WERI-Rb-1 (cell line): Measurements from ENCODE around the gene MYO10.

Experiments
- DNase-seq: peaks from one replicate; pipeline ENCODE4 v3.0.0-alpha.2; 2020
- H3K27ac ChIP-seq: fragments of 250-450 bp; sonication (Bioruptor Pico); 2 replicates; pipeline ENCODE4 v1.5.1; 2020; ENCODE audit warnings: mild to moderate bottlenecking, moderate library complexity
- H3K27me3 ChIP-seq: fragments of 250-450 bp; sonication (Bioruptor Pico); 2 replicates; pipeline ENCODE4 v1.5.1; 2021; ENCODE audit warnings: mild to moderate bottlenecking, low read depth, moderate library complexity; ENCODE audit not compliant: insufficient read depth, severe bottlenecking
- H3K36me3 ChIP-seq: fragments of 250-450 bp; sonication (Bioruptor Pico); 2 replicates; pipeline ENCODE4 v1.5.1; 2020; ENCODE audit warnings: mild to moderate bottlenecking, moderate library complexity
- H3K4me3 ChIP-seq: 2 replicates; pipeline ENCODE4 v1.5.1; 2011; ENCODE audit warnings: low read depth, mild to moderate bottlenecking, control low read depth, low read length
- H3K9me3 ChIP-seq: fragments of 250-450 bp; sonication (Bioruptor Pico); 2 replicates; pipeline ENCODE4 v1.5.1; 2021; ENCODE audit warnings: mild to moderate bottlenecking, moderate library complexity; ENCODE audit not compliant: severe bottlenecking
- TF ChIP-seq, protein P1 (sequence below): IDR thresholded peaks from 2 replicates; pipeline ENCODE4 v1.5.1; 2011; ENCODE audit warnings: low read depth, mild to moderate bottlenecking, control low read depth, inconsistent platforms, low read length

The MYO10 gene

DNA sequence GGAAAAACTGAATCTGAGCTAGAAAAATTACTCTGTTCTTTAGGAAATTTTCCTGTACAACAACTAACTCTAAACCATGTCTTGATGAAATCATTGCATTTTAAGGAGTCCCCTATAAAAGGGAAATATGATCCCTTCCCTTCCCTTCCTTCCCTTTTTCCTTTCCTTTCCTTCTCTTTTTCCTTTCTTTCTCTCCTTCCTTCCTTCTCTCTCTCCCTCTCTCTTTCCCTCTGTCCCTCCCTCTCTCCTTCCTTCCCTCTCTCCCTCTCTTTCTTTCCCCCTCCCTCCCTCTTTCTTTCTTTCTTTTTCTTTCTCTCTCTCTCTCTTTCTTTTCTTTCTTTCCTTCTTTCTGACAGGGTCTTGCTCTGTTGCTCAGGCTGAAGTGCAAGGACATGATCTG, 42.2 kb upstream of the MYO10 start:
- Histone ChIP-seq H3K9me3 (no peaks in the 10 kb centered on the region), H3K4me3 (no peak overlapping the region), H3K36me3 (no peaks in the 10 kb centered on the region), H3K27ac (no peak overlapping the region), H3K27me3 (no peaks in the 10 kb centered on the region)
- TF ChIP-seq, protein P1, sequence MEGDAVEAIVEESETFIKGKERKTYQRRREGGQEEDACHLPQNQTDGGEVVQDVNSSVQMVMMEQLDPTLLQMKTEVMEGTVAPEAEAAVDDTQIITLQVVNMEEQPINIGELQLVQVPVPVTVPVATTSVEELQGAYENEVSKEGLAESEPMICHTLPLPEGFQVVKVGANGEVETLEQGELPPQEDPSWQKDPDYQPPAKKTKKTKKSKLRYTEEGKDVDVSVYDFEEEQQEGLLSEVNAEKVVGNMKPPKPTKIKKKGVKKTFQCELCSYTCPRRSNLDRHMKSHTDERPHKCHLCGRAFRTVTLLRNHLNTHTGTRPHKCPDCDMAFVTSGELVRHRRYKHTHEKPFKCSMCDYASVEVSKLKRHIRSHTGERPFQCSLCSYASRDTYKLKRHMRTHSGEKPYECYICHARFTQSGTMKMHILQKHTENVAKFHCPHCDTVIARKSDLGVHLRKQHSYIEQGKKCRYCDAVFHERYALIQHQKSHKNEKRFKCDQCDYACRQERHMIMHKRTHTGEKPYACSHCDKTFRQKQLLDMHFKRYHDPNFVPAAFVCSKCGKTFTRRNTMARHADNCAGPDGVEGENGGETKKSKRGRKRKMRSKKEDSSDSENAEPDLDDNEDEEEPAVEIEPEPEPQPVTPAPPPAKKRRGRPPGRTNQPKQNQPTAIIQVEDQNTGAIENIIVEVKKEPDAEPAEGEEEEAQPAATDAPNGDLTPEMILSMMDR = no peak
- DNase-seq = no peak

DNA sequence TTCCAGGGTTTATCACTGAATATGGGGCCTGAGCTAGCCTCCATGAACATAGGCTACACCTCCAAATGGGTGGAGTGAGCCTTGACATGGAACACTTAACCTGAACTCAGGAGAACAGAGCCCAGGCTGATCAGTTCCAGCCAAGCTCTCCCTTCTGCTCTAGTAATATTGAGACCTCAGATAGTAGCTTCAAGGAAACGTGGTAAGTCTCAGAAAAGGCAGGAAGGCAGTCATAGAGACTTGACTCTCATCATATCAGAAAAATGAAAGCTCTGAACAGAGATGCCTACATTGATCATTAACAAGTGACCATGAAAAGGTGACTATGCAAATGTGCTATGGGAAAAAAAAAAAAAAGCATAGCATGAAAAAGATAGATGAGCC, 40.5 kb upstream of the MYO10 start:
- no peak for DNase-seq
- Histone ChIP-seq H3K4me3 (no peak overlapping the region), H3K27ac (no peak overlapping the region), H3K27me3 (no peaks in the 10 kb centered on the region), H3K36me3 (no peaks in the 10 kb centered on the region), H3K9me3 (no peaks in the 10 kb centered on the region)
- TF ChIP-seq, protein P1 = no peak

DNA sequence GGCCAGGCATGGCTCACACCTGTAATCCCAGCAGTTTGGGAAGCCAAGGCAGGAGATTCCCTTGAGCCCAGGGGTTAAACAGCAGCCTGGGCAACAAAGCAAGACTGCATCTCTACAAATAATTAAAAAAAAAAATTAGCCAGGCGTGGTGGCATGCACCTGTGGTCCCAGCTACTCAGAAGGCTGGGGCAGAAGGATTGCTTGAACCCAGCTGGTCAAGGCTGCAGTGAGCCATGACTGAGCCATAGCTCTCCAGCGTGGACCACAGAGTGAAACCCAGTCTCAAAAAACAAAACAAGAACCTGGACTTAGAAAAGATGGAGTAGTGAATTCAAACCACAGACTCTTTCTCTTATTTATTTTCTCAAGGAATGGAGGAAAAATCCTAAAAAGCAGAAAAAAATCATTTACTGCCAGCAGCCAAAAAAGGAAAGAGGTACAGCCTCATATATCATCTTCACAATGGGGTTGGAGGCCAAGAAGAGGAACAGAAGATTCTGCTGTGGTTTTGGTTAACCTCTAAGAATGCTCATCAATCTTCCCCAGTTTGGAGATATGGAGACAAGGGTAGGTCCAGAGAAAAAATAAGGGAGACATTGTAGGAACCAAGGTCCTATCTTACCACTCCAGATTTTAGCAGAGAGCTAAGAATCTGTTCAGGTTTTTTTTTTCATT, 40.0 kb upstream of the MYO10 start:
- TF ChIP-seq, protein P1 = no peak
- H3K9me3 ChIP-seq = no peaks in the 10 kb centered on the region
- no peaks in the 10 kb centered on the region for H3K36me3 ChIP-seq
- no peak overlapping the region for H3K27ac ChIP-seq
- H3K4me3 ChIP-seq = no peak overlapping the region
- H3K27me3 ChIP-seq = no peaks in the 10 kb centered on the region
- DNase-seq = no peak

DNA sequence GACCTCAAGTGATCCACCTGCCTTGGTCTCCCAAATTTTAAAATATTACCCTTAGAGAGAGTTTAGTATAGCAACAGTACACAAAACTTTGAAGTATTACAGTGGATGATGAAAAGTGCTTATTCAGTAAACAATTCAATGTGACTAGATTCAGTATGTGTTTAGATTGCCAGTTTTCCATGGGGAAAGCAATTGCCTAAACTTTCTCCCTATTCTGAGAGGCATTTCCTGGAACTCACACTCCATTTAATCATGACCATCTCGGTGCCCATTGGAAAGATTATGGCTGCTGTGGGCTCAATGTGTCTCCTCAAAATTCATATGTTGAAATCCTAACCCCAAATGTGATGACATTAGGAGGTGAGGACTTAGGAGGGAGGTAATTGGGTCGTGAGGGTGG, 38.9 kb upstream of the MYO10 start:
- Histone ChIP-seq H3K27ac (no peak overlapping the region), H3K36me3 (no peaks in the 10 kb centered on the region), H3K4me3 (no peak overlapping the region), H3K9me3 (no peaks in the 10 kb centered on the region), H3K27me3 (no peaks in the 10 kb centered on the region)
- no peak for DNase-seq
- TF ChIP-seq, protein P1 = no peak

DNA sequence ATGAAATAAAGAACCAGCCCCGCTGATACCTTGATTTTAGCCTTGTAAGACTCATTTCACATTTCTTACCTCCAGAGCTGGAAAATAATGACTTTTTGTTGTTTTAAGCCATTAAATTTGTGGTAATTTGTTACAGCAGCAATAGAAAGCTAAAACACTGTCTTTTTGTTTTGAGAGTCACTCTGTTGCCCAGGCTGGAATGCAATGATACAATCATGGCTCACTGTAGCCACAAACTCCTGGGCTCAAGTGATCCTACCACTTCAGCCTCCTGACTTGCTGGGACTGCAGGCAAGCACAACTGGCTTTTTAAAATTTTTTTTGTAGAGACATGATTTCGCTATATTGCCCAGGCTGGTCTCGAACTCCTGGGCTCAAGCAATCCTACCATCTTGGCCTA, 34.7 kb upstream of the MYO10 start:
- Histone ChIP-seq H3K27ac (no peak overlapping the region), H3K27me3 (no peaks in the 10 kb centered on the region), H3K36me3 (no peaks in the 10 kb centered on the region), H3K4me3 (no peak overlapping the region), H3K9me3 (no peaks in the 10 kb centered on the region)
- TF ChIP-seq, protein P1 = no peak
- no peak for DNase-seq

DNA sequence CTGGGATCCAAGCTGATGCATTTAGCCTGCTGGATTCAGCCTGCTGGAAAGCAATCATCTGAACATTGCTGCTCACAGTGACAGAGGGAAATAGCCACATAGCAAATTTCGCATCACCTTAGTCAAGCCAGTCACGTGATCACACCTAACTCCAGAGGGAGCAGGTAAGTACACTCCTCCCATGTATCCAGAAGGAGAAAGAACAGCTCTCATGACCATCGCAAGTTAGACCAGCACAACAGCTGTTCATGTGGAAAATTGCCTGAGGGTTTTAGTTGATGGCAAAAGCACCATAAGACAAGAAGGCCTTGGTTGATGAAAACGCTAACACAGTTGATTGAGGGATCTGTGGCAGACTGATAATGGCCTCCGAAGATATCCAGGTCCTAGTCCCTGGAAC, 34.2 kb upstream of the MYO10 start:
- TF ChIP-seq, protein P1 = no peak
- H3K9me3 ChIP-seq = no peaks in the 10 kb centered on the region
- no peak for DNase-seq
- no peak overlapping the region for H3K4me3 ChIP-seq
- no peaks in the 10 kb centered on the region for H3K27me3 ChIP-seq
- no peak overlapping the region for H3K27ac ChIP-seq
- H3K36me3 ChIP-seq = no peaks in the 10 kb centered on the region
